HL-60/S4 treated with phorbol 12-myristate 13-acetate at 8.2 ng/mL for 4 days and 3 days (cell line): Measurements from ENCODE around the gene TPST2.

Experiments used
- in situ Hi-C: fragments of 300-500 bp; cut with MboI; formaldehyde crosslinking; loops from 2 replicates; pipeline ENCODE4 v1.15.0; 2022; ENCODE audit warnings: low sequenced_read_pairs

The TPST2 gene

DNA sequence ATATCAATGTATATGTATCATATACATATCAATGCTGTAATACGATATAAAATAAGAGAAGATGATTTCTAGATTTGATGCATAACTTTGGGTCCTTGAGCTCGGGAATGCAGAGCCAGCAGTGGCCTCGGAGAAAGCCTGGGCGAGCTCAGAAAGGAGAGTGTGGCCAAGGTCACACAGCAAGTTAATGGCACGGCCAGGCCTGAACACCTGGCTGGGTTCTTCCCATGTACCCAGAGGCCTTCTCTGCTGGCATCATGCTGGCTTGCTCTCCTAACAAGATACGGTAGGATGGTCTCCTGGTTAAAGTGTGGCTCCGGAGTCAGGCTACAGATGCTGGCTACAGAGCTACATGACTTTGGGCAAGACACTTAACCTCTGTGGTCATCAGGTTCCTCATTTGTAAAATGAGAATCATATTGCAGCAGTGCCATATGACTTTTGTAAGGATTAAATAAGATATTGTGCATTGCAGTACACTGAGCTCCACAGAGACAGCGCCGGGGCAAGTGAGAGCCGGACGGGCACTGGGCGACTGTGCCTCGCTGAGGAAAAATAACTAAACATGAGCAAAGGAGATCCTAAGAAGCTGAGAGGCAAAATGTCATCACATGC lies 29.9 kb downstream of the TPST2 start:
- in situ Hi-C loops = no loop called here

DNA sequence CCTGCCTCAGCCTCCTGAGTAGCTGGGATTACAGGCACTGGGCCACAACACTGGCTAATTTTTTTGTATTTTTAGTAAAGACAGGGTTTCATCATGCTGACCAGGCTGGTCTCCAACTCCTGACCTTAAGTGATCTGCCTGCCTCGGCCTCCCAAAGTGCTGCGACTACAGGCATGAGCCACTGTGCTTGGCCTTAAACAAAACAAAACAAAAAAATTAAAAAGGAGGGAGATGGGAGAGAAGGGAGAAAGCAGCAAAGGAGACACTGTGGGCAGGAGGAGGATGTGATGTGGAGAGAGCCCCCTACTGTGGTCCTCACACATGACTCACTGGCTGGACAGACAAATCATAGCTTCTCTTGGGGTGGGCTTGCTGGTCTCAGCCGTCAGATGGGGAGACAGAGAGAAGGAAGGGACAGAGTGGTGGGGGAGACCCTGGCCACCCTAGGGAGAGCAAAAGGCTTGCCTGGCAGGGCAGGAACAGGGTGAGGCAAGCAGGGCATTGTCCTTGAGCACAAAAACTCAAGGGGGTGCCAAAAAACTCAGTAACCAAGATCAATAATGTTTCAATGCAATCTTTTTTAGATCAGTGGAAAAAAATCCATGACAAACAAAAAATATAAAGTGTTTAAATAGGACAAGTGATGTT lies 31.6 kb downstream of the TPST2 start:
- in situ Hi-C loops = no loop called here

DNA sequence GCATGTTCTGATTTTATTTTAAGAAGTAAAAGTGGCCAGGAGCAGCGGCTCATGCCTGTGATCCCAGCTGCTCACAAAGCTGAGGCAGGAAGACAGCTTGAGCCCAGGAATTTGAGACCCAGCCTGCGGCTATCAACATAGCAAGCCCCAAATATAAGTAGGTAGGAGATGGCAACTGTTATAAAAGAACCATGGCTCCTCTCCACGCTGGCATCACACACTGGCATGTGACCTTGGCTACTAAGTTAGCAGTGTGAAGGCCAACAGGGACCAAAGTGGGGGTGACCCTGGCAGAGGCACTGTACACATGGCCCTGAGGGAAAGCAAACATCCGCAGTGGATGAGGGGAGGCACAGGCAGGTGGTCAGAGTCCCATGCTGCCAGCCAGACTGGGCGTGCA lies 33.0 kb downstream of the TPST2 start:
- in situ Hi-C loops = no loop called here

DNA sequence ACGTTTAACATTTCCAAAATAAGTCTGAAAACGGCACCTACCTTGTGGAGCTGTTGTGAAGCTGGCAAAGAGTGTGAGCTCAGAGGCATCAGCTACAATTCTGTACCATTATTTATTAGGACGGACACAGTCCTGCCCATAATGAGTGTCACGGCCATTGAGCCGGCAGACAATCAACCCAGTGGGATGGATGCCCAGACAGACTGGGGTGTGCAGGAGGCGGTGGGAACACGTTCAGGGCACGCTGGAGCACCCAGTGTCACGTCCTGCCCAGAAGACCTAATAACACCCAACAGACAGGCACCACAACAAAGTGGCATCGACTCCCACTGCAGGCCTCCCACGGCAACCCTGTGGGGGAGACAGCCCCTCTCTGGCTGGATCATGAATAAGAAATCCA lies 34.5 kb downstream of the TPST2 start:
- in situ Hi-C loops = no loop called here

DNA sequence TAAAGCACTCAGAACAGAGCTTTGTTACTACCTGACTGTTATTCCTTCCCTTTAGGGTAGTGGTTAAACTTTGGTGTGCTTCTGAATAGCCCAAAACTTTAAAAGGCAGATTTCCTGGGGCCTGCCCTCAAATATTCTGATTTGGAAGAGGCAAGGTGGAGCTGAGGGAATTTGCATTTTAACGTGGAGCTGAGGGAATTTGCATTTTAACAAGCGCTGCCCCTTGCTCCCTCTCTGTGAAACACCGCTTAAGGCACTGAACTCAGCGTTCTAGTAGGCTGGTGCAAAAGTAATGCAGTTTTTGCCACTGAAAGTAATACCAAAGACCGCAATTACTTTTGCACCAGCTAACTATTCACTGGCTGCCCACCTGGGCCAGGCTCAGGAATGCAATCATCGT lies 35.0 kb downstream of the TPST2 start:
- in situ Hi-C loops = no loop called here

DNA sequence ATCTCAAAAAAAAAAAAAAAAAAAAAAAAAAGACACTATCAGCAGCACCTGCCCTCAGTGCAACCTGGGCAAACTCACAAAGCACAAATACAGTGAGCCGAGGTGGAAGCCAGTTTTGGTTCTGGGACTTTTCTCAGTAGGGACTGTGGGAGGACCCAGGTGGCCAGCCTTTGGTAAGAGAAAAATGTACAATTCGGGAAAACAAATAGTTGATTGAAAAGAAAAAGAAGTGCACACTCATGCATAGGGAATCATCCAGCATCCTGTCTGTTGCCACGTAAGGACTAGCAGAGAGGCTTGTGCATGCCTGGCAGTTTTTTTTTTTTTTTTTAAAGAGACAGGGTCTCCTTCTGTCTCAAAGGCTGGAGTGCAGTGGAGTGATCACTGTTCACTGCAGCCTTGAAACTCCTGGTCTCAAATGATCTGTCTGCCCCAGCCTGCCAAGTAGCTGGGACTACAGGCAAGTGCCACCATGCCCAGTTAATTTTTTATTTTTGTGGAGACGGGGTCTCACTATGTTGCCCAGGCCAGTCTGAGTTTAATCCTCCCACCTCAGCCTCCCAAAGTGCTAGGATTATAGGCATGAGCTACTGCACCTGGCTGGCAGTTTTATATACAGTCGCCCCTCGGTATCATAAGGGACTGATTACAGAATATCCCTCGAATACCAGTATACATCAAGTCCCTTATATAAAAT lies 36.7 kb downstream of the TPST2 start:
- in situ Hi-C loops = no loop called here

DNA sequence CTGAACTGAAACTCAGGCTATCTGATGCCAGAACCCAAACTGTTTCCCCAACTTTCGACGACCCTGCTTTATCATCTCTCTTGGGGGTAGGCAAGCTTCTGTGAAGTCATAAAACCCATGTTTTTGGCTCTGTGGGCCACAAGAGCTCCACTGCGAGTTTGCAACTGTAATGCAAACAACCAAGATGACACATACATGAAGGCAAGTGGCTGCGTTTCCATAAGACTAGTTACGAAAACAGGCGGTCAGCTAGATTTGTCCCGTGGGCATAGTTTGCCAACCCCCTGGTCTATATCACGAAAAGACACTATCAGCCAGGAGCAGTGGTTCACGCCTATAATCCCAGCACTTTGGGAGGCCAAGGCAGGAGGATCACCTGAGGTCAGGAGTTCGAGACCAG lies 37.5 kb downstream of the TPST2 start:
- in situ Hi-C loops = no loop called here

DNA sequence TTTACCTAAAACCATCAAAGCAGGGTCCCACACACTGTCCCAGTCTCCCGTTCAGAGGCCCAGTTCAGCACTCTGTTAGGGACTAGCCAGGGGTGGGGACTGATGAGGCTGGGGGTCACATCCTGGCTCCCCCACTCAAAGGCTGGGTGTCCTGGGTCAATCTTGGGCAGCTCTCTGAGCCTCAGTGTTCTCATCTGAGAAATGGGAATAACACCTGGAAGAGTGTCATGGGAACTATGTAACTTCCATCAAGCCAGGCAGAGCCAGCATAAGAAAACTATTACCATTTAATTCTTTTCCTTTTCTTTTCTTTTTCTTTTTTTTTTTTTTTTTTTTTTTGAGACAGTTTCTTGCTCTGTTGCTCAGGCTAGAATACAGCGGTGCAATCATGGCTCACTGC lies 38.4 kb downstream of the TPST2 start:
- in situ Hi-C loops = no loop called here

DNA sequence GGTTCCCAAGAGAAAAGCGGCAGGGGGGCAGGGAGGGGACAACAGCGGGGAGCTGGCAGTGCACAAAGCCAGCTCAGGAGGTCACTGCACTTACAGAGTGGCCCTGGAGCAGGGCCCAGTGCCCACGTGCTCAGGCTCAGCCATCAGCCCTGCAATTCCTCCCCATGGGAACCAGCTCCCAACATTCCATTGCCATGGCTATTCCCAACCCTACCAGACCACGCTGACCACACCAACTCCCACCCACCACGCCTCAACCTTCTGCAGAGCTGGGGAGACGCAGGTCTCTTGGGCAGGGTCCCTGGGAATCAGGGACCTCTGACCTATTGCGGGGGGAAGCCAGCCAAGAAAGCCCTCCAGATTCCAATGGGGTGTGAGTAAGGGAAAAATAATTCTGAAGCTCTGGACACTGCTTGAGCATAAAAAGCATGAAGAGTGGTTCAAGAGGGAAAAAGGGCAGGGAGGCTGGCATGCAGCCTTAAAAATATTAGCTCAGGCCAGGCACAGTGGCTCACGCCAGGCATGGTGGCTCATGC lies 39.4 kb downstream of the TPST2 start:
- in situ Hi-C loops = no loop called here

DNA sequence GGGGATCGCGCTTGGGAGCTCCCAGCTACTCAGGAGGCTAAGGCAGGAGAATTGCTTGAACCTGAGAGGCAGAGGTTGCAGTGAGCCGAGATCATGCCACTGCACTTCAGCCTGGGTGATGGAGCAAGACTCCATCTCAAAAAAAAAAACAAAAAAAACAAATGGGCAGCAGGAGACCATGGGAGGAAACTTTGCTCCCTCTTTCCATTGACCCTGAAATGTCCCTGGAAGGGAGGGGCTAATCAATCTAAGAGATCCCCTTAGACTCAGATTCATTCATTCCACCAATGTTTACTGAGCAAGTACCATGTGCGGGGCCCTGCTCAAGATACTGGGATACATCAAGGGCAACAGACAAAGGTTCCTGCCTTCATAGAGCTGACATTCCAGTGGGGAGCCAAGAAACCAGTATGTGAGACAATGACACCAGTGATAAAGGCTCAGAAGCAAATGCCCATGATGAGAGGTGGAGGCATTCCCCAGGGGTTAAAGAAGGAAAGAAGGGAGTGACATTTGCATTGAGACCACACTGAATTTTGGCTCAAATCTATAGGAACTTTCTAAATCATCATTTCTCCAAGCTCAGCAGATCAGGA lies 39.9 kb downstream of the TPST2 start:
- in situ Hi-C loops = no loop called here

DNA sequence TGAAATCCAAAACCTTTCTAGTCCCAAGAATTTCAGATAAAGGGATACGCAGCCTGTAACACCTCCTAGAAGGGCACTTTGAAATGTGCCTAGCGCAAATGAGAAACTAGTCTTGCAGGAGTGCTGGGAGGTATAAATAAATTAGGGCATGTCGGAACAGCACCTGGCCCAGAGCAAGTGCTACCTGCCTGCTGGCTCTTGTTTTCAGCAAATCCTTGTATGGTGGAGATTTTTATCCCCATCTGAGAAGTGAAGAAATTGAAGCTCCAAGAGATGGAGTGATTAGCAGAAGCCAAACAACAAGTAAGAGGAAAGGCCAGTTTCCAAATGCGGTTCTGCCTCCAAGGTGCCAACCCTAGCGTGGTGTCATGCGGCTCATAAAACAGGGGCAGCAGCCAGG lies 40.9 kb downstream of the TPST2 start:
- in situ Hi-C loops = no loop called here

DNA sequence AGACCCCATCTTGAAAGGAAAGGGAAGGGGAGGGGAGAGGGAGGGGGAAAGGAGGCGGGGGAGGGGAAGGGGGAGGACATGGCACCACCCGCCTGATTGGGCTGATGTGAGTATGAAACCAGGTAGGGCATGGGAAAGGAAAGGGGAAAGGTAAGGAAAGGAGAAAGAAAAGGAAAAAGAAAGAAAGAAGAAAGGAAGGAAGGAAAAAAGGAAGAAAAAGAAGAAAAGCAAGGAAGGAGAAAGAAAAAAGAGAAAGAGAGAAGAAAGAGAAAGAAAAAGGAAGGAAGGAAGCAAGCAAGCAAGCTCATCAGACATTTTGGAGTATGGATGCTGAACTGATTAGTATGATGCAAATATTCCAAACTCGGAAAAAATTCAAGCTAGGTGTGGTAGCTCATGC lies 41.6 kb downstream of the TPST2 start:
- in situ Hi-C loops = no loop called here

DNA sequence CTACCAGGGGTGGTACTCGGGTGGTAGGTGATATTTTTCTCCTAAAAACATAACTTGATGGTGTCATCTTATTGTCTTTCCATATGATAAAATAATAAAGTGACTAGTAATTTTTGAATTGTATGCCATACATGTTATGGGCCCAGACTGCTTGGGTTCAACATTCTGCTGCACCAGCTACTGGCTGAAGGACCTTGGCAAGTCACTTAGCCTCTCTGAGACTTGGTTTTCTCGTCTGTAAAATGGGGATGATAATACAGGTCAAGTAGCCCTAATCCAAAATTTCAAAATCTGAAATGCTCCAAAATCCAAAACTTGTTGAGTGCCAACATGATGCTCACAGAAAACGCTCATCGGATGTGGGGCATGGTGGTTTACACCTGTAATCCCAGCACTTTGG lies 42.1 kb downstream of the TPST2 start:
- in situ Hi-C loops = no loop called here

DNA sequence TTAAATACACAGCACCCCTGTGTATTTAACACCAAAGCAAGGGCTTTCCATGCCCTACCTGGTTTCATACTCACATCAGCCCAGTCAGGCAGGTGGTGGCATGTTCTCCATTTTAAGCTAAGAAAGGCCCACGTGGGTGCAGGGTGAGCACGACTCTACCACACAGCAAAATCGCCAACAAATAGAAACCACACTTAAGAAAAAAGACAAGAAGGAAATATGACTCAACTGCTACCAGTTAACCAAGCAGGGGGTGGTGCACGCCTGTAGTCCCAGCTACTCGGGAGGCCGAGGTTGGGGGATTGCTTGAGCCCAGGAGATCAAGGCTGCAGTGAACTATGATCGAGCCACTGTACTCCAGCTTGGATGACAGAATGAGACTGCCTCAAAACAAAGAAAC lies 42.5 kb downstream of the TPST2 start:
- in situ Hi-C loops = no loop called here

DNA sequence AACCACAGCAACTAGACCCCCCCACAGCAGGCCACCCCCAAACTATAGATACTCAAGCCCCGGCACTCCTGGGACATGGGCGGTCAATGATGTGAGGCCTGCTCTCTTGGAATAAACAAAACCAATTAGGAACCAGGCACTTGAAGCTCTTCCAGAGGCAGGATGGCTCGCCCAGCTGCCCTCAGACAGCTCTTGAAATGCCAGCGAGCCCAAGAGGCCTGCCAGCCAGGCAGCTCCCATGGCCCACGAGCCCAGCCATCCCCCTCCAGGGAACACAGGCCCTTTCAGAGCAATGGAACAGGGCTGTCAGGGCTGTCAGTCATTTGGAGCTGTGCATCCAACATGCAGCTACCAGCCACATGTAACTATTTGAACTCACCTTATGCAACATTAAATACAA lies 43.6 kb downstream of the TPST2 start:
- in situ Hi-C loops = no loop called here

DNA sequence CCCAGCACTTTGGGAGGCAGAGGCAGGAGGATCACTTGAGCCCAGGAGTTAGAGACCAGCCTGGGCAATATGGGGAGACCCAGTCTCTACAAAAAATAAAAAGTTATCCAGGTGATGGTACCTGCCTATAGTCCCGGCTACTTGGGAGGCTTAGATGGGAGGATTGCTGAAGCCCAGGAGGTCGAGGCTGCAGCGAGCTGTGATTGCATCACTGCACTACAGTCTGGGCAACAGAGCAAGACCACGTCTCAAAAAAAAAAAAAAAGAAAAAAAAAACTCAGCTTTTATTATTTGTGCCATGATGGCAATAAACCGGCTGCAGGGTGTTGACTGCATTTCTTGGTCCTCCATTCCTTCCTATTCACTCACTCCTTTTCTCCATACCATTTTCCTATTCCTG lies 44.1 kb downstream of the TPST2 start:
- in situ Hi-C loops = no loop called here

DNA sequence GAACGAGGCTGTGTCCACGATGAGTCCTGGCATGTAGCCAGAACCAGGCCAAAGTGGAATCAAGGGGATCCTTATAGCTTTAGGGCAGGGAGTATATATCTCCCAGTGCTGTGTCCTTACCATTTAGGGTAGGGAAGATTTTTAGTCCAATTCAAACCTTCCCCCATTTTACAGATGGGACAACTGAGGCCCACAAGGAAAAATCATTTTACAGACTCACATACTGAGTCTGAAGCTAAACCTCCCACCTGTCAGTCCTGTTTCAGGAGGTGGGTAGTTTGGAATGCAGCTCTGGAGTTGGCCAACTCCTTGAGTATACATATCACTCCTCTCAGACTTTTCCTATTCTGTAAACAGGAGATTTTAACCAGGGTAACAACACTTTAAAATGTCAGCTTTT lies 44.5 kb downstream of the TPST2 start:
- in situ Hi-C loops = no loop called here

DNA sequence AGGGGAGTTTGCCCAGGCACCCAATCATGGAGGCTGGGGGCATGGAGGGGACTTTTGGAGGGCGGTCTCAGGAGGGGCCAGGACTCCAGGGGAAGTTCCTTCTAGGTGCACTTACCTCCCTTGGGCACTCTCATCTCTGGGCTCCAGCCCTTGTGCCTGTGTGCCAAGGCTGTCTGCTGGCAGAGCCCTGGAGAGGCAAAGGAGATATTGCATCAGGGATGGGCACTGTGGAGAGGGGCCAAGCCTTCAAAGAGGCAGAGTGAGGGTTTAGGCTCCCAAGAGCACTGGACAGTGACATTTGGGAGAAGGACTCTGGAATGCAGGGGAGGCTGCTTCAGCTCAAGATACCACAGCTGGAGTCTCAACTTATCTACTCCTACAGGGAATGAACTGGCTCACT lies 45.4 kb downstream of the TPST2 start:
- in situ Hi-C loops = no loop called here

DNA sequence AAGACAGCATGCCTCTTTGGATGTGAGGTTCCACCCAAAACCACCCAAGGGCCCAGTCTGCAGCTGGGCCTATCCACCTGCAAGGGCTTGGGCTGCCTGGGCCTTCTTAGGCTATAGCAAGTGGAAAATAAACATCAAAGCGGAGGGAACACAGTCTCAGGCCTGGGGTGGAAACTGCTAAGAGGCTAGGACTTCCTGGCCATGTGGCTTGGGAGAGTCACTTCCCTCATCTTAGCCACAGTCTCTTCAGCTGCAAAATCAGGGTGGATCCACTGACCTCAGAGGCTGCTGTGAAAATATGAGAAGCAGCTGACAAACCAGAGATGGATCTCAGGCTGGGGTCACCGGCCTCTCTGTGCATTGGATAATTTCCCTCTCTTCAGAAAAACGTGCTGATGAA lies 47.1 kb downstream of the TPST2 start:
- in situ Hi-C loops = no loop called here

DNA sequence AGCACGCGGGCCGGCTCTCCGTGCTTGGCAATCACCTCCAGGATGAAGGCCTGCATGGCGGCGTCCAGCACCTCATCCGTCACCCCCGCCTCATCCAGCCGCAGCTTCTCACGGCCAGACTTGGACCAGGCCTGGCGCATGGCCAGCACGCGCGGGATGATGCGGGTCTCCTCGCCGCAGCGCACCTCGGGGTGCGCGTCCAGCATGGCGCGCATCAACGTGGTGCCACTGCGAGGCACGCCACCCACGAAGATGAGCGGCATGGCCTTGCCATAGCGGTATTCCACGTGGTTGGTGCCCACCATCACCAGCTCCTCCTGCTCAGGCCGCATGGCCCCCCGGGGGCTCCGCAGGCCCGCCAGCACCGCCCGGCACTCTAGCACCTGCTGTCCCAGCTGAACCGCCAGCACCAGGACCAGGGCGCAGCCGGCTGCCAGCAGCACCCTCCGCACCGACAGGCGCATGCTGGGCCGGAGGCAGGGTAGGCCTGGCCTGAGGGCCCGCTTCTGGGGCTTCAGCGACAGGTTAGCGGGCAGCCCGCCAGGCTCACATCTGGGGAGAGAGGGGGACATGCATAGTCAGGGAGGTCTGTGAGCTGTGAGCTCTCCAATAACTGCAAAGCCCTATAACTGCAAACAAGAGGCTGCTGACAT lies 48.6 kb downstream of the TPST2 start:
- in situ Hi-C loops = no loop called here

DNA sequence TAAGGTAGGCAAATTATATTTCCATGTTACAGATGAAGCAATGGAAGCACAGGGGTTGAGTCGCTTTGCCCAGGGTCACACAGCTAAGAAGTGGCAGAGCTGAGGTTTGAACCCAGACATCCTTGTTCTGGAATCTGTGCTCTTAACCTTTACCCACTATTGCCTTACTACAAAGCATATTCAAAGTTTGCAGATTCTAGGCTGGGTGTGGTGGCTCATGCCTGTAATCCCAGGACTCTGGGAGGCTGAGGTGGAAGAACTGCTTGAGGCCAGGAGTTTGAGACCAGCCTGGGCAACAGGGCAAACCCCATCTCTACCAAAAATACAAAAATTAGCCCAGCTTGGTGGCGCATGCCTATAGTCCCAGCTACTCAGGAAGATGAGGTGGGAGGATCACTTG lies 49.8 kb downstream of the TPST2 start:
- in situ Hi-C loops = no loop called here
